GM12891 (cell line): ENCODE results near the gene ANKRD29.

Source experiments
- DNase-seq: peaks from one replicate; pipeline ENCODE4 v3.0.0; 2011; ENCODE audit warnings: low spot score; ENCODE audit not compliant: insufficient read length
- FAIRE-seq: peaks from 2 replicates; lab custom pipeline; 2011; peaks lifted over from hg19 to GRCh38; lab: Jason Lieb, UNC
- PAX5 ChIP-seq: IDR thresholded peaks from 2 replicates; pipeline ENCODE4 v1.6.1; 2011; ENCODE audit warnings: low read length, moderate library complexity, mild to moderate bottlenecking; ENCODE audit not compliant: insufficient read depth, severe bottlenecking
- POLR2A ChIP-seq: IDR thresholded peaks from 2 replicates; pipeline ENCODE4 v1.6.1; 2011; ENCODE audit warnings: low read depth, low read length, control low read depth
- POLR2AphosphoS5 ChIP-seq: IDR thresholded peaks from 2 replicates; pipeline ENCODE4 v1.6.1; 2011; ENCODE audit warnings: low read depth, low read length, control low read depth
- POU2F2 ChIP-seq: IDR thresholded peaks from 2 replicates; pipeline ENCODE4 v1.6.1; 2011; ENCODE audit warnings: low read depth, mild to moderate bottlenecking, control low read depth, low read length, moderate library complexity
- SPI1 ChIP-seq: IDR thresholded peaks from 2 replicates; pipeline ENCODE4 v1.6.1; 2011; ENCODE audit warnings: low read depth, low read length, control low read depth
- TAF1 ChIP-seq: IDR thresholded peaks from 2 replicates; pipeline ENCODE4 v1.6.1; 2011; ENCODE audit warnings: low read depth, low read length, control low read depth

The ANKRD29 gene

DNA sequence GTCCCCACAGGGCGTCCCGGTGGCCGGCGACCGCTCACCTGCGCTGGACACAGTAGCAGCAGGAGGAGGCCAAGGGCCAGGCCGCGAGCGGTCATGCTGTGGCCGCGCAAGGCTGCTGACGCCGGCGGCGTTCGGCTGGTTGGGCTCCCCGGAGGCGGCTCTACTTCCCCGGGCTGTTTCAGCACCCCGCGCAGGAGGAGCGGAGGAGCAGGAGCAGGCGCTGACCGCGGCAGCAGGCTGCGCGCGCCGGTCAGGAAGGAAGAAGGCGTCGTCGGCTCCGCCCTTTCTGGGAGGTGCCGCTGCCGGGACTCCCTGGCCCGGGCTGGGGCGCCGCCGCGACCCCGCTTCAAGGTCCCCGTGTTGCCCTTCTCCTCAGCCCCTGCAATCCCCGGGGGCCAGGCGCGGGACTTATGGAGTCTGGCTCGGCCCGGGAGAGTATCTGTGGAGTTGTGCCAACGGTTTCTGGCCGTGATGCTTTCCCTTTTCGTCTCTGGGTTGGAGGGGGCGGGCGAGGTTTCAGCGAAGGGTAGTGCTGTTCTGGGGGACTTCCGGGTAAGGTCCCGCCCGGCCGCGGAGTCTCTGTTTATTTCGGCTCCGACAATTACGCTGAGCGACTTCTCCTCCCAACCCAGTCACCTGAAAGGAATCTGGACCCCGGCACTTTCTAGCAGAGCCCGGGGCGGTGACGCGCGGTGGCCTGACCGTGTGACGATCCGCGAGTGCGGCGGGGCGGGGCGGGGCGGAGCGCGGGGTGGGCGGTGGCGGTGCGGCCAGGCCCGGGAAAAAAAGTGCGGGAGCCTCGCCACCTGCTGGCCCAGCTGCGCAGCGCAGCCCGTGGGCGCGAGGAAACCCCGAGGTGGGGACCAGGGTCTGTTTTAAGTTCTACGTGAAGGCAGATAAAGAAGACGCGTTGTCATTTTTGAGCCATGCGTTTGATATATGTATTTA, 76.2 kb downstream of the ANKRD29 start, which contains the start of gene NPC1:
Gene NPC1 (minus strand): TSS at position 258 of the 948 bp plus-strand sequence. CDS start 163 bp downstream, at position 95.
- peak; percentile 96 for FAIRE-seq
- peak; percentile 87 for DNase-seq
- peak; percentile 78 for TF ChIP-seq POLR2A
- TF ChIP-seq POLR2AphosphoS5: peak; percentile 82
- TF ChIP-seq SPI1: no peak
- TF ChIP-seq POU2F2: no peak; the same call in 1 of the 2 replicates
- TF ChIP-seq TAF1: peak; percentile 43; the same call in 1 of the 2 replicates
- no peak for TF ChIP-seq PAX5

DNA sequence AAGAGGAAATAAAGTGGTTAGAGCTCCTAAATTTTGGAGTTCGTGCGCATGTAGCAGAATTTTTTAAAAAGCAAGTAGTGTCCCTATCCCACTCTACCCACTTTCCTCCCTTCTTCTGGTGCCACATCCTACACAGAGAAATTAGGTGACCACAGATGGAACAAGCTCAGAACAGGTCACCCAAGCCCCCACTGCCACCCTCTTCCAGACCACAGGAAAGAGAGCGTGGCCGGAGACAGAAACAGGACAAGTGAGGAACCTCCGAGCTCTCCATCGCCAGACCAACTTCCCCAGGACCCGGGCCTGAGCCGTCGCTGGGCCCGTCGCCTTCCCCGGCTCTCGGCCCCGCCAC, 76.8 kb downstream of the ANKRD29 start:
- DNase-seq (no peak), FAIRE-seq (no peak)
- TF ChIP-seq TAF1 (no peak), POLR2AphosphoS5 (no peak), POLR2A (no peak), SPI1 (no peak), PAX5 (no peak), POU2F2 (no peak)

DNA sequence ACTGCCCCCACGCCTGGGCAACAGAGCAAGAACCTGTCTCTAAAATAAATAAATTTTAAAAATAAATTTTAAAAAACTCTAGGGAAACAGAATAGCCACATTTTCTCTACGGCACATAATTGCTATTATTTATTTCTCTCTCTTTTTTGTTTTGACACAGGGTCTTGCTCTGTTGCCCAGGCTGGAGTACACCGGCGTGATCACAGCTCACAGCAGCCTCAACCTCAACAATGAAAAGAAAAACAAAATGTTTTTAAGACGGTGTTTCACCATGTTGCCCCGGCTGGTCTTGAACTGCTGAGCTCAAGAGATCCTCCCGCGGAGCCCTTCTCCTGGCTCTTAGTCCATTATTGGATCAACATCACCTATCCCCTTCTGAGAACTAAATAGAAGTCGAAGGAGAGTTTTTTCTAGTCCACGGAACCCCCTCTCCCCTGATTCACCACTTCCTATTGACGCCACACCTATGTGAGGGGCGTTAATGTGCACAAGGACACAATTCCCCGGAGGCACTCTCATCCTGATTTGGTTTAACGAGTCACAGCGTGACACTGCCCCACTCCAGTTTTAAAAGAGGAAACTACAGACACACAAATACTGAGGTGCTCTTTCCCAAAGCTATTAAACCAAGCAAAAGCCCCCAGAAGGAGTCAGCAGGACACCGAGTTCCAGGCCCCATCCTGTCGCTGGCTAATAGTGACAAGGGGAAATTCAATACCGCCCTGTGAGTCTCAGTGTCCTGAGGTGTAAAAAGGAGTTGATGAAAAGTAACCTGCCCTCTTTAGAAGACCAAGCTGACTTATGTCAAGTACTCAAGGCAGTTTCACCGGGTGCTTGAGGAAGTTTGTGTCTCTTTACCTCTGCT, 77.5 kb downstream of the ANKRD29 start:
- FAIRE-seq: no peak
- TF ChIP-seq TAF1: no peak
- no peak for TF ChIP-seq POU2F2
- no peak for TF ChIP-seq SPI1

DNA sequence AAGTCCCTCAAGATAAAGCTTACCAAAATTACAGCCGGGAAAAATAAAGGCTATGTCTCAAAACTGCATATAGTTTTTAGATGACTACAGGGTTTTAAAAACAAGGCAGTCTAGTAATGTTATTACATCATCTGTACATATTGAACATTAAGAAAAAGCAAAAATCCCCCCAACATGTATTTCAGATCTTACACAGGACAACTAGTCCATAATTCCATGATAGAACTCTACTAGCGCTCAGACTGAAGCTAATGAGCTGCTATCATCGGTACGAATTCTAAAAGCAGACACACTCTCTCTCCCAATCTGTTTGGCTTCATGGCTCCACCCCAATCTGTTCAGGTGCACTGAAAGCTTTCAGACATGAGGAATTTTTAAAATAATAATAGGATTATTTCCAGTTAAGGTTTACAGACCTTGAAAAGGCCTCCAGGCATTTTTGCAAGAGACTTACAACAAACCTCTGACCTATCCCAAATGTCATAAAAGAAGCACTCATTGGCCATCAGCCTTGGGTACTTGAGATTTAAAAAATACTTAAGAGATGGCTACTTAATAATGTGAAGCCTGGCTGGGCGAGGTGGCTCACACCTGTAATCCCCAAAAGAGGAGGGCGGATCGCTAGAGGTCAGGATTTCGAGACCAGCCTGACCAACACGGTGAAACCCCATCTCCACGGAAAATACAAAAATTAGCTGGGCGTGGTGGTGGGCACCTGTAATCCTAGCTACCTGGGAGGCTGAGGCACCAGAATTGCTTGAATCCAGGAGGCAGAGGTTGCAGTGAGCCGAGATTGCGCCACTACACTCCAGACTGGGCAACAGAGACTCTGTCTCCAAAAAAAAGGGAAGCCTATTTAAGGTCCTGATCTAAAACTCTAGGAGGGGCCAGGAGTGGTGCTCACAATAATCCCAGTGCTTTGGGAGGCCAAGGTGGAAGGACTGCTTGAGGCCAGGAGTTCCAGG, 78.4 kb downstream of the ANKRD29 start:
- TF ChIP-seq POU2F2 (no peak), PAX5 (no peak), POLR2A (no peak), TAF1 (no peak), POLR2AphosphoS5 (no peak), SPI1 (no peak)
- DNase-seq: no peak
- no peak for FAIRE-seq

More for the DNA sequence above, 77.5 kb downstream of the ANKRD29 start:
- DNase-seq: no peak

DNA sequence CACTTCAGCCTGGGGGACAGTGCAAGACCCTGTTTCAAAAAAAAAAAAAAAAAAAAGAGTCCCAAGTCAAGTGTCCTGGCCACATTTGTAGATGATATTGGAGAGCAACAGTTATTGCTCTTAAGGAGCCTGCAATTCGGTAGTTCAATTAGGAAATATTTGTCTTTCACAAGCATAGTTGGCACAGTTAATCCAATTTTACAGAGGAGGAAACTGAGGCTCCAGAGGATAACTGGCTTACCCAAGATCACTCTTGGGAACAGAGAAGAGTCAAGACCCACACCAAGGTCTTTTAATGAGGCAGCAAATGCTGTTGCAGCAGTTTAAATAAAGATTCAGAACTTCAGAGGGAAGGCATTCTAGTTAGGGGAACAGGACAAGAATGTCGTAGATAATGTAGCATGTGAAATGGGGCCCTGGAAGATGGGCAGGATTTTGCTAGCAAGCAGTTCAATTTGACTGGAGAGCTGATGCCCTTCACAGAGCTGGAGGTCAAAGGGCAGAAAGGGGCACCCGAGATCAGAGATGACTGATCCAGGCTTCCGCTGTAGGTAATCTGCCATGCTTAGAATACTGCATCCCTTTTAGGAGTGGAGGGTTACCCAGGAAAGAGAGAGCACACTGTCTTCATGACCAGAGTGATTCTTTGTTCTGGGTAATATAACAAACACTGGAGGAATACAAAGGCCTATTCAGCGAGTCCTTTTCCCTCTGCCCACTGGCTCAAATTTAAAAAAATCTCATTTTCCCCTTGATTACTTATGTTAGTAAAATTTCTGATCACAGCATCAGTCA, 79.4 kb downstream of the ANKRD29 start:
- TF ChIP-seq POLR2A (no peak), POLR2AphosphoS5 (no peak), SPI1 (no peak), TAF1 (no peak), POU2F2 (no peak), PAX5 (no peak)
- DNase-seq (no peak), FAIRE-seq (no peak)

DNA sequence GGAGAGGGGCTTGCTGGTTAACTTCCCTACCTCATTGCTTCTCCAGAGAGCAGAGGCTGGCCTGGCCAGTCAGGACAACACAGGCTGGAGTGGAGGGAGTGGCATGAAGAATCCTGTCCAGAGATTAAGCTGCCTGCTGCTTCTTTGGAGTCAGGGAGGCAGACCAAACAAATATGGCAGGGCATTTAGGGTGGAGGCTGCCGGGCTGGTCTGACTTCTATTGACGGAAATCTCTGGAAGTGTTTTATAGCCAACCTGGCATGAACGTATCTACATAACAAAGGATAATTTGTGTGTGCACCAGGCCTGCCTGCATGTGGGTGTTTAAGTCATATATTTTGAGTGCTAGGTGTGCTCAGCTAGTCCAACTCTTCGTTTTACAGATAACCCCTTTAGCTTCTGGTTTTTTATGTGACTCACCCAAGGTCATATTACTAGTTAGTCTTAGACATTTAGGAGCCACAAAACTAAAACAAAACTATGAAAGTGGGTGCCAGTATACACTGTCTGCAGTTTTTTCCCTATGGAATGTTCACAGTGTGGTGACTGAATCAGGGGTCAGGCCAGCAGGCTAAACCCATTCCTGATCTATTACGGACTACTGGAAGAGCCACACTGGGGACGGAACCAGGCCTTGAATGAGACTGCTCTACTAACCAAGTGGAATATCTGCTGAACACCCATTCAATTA, 81.9 kb downstream of the ANKRD29 start:
- FAIRE-seq: no peak

DNA sequence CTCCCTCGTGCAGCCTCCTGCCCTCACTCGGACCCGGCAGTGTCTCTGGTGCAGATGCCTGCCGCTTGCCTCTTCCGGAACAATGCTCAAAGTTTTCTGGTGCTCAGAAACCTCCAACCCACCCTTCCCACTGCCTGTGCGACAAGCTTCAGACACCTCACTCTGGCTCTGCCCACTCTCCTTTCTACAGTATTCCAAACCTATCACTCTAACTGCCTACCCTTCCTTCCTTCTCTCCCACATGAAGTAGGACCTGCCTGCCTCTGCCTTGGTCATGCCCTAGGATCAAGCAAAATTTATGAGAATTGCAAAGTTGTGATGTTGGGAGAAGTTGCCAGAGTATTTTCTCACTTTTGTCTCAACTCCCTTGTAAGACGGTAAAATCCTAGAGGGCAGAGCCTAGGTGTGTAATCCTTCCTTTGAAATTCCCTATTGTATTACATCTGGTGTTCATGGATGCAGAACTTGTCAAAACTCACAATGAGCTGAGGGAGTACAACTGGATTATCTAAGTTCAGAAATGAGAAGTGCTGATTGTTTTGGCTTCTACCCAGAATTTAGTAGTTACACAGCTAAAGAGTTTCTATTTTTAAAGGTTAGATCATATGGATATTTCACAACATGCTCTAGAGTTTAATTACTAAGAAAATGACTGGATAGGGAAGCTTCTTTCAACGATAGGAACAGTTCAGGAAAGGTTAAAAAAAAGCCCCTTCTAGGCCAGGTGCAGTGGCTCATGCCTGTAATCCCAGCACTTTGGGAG, 83.6 kb downstream of the ANKRD29 start:
- TF ChIP-seq POU2F2: no peak
- no peak for TF ChIP-seq SPI1
- TF ChIP-seq POLR2A: no peak
- no peak for TF ChIP-seq TAF1
- no peak for TF ChIP-seq POLR2AphosphoS5
- TF ChIP-seq PAX5: no peak
- FAIRE-seq: no peak

More for the DNA sequence above, 81.9 kb downstream of the ANKRD29 start:
- DNase-seq: no peak
- TF ChIP-seq POU2F2 (no peak), TAF1 (no peak), SPI1 (no peak), POLR2A (no peak), PAX5 (no peak), POLR2AphosphoS5 (no peak)

More for the DNA sequence above, 83.6 kb downstream of the ANKRD29 start:
- DNase-seq: no peak
